ENCODE data around the gene HTR3B.

Gene HTR3B

GRCh38 chr11:113992459-113993110, 88.0 kb downstream of the HTR3B start:
- DNase-seq = no peak

GRCh38 chr11:113994077-113994954, 89.7 kb downstream of the HTR3B start:
- DNase-seq = peak; percentile 48

All from CD4-positive, alpha-beta T cell treated with Interleukin-10 for 1 hour (primary cell).